Dedifferentiated amniotic fluid mesenchymal stem cell (primary cell): ENCODE results near the gene COL2A1.
A peak's percentile ranks its signal among the peaks of the same experiment; 100 is the strongest.

Experiments used
- DNase-seq: peaks from one replicate; pipeline ENCODE4 v3.0.0-alpha.2; 2016; ENCODE audit errors: extremely low spot score

Gene COL2A1

GRCh38 chr12:48012070-48012469, 7.8 kb upstream of the COL2A1 start:
- DNase-seq = no peak

GRCh38 chr12:48010366-48010970, 6.2 kb upstream of the COL2A1 start:
- DNase-seq = no peak

DNA sequence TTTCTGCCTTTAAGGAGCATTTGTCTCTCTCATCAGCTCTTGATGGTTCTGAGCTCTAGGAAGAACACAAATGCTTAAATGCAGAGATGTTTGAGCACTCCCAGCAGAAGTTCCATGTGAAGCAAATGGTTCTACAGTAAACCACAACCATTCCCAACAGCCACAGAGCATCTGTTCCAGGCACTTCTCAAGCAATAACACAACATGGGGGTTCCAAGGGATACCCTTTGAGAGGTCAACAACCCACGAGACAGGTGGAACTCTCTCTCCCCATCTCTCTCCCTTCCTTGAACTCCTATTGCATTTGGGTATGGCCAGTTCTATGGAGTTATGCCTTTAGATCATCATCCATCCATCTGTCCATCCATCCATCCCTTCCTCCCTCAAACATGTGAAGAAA, 5.2 kb upstream of the COL2A1 start:
- no peak for DNase-seq

GRCh38 chr12:48008950-48009349, 4.7 kb upstream of the COL2A1 start:
- no peak for DNase-seq

- no peak for DNase-seq
These were observed 4.1 kb upstream of the COL2A1 start for GRCh38 chr12:48008349-48008748.

- DNase-seq = no peak
These were observed 2.9 kb upstream of the COL2A1 start for GRCh38 chr12:48007206-48007605.

- no peak for DNase-seq
These were observed 1.4 kb upstream of the COL2A1 start for GRCh38 chr12:48005750-48006021.

DNA sequence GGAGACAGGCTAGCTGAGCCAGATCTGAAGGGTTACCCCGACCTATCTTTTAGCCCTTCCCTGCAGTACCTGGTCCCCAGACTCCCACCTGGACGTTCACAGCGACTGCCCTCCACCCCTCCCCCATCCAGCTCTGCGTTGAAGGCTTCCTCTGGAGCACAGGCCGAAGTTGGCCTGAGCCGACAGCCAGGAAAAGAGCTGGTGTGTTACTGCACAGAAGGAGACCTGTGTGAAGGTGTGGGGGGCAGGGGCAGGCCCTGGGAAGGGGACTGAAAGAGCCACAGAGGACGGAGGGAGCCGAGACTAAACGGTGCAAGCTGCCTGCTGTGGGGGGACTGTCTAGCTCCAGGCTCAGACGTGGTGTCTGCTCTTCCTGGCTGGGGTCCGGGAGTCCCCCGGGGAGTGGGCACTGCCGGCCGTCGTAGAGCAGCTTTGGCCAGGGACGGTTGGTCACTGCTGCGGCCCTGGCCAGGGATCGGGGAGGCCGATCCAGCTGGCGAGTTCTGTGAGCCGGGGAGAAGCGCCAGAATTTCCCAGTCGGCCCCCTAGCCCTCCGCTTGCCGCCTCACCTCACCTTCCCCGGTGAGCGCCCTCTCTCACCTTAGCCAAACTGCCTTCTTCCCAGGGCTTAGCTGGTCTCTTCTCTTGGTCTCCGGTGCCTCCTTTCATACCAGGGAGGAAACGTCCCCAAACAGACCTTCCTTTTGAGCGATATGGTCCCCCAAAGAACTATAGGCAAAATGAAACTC, 899 bp upstream of the COL2A1 start:
- DNase-seq = no peak

- DNase-seq = no peak
These were observed 837 bp downstream of the COL2A1 start for GRCh38 chr12:48003226-48004052.

DNA sequence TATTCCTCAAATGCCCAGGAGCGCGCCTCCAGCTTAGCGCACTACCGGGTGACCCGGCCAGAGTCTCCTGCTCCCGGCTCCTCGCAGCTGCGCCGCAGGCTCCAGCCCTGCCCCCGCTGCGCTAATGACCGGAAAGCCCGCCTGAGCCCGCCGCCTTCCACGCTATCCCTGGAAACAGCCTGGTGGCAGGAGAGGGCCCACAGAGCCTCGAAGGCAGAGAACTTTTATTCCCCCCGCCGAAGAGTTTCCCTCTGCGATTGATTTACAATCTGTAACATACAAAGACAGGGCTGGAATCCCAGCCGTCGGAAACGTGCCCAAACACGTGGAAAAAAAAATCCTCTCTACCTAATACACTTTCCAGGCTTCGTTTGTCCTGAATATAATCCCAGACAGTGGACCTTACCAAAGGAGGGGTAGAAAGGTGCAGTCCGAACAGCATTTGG, 1.5 kb downstream of the COL2A1 start:
- peak; percentile 15 for DNase-seq

GRCh38 chr12:48002414-48002730, 1.9 kb downstream of the COL2A1 start:
- no peak for DNase-seq

DNA sequence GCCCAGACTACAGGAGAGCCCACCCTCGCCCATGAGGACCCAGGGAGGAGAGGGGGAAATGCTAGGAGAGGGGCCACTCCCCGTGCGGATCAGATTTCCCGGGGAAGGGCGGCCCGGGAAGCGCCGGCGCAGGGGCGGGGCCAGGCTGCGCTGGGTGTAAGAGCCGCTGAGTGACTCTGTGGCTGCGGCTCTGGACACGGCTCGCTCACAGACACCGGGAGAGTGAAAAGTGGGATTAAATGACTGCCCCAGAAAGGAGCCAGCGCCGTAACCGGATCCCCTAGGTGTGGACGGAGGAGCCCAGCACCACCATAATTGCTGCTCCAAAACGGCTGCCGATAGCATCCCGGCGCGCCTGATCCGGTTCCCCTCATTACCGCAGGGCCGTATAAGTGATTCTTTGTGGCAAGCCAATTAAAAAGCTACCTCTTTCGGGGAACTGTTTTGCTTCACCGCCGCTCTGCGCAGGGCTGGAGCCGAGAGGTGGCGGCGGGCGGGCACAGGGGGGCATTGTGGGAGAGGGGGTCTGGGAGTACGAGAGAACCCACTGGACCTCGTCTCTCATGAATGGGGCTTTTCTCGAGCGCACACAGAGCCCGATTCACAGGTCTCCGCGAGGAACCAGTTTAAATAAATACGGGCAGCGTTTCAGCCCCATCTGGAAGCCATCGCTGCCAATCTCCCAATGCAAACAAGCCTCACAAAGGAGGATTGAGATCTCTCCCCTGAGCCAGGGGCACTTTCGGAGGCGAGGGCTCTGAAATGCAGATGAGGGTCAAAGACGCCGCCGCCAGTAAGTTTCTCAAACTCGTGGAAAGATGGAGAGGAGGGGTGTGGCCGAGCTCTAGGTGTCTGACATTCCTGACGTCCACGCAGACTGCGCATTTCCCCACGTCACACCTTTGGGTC, 2.5 kb downstream of the COL2A1 start:
- DNase-seq = no peak

DNA sequence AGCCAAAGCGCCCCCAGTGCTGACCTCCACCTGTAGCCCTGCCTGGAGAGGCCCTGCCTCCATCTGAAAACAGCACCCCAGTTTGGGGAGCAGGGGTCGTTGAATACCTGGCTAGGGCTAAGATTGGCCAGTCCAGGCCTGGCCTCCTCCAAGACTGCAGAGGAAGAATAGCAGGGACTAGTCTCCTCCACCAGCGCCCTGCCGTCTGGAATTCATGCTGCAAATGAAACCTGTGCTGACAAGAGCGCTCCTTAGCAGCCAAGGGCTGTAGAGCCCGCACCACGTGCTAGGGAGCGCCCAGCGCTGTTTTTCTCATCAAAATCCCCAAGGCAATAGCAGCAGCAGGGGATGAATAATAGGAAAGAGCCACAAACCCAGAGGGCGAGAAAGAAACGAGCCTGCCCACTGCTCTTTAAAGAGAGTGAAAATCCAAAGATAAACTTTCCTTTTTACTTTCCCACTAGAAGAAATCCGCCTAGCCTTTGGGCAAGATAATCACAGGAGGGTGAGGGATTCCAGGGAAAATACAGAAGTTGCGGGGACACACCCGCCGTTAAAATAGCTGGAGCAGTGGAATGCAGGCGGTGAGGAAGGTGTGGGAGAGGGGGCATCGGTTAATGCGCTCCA, 3.3 kb downstream of the COL2A1 start:
- DNase-seq = no peak

DNA sequence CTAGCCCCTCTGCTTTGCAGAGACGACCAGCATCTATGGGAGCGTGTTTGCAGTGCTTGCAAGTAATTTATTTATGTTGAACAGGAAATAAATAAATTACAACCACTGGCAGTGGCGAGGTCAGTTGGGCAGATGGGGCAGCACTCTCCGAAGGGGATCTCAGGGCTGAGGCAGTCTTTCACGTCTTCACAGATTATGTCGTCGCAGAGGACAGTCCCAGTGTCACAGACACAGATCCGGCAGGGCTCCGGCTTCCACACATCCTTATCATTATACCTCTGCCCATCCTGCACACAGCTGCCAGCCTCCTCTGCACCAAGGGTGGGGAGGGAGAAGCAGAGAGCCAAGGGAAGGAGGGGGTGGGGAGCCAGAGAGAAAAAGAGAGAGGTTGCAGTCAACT, 4.5 kb downstream of the COL2A1 start:
- no peak for DNase-seq

- DNase-seq = no peak
These were observed 7.0 kb downstream of the COL2A1 start for GRCh38 chr12:47997321-47997720.

- DNase-seq = peak; percentile 51
These were observed 8.3 kb downstream of the COL2A1 start for GRCh38 chr12:47995981-47996401.

- no peak for DNase-seq
These were observed 10.8 kb downstream of the COL2A1 start for GRCh38 chr12:47993491-47993890.

DNA sequence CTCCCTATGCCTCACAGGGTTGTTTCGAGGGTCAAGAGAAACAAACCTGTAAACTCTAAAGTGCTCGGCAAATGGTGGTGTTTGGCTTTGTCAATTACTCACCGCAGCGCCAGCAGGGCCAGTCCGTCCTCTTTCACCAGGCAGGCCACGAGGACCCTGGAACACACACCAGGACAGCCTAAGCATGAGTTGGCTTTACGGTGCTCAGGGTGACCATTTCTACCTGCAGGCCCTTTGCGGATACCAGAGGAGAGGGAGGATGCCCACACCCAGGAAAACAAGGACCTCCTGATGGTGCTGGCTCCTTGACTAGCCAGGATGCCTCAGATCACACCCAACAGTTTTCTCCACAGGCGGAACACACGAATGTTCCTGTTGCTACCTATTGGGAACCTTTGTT, 11.5 kb downstream of the COL2A1 start:
- DNase-seq = no peak

DNA sequence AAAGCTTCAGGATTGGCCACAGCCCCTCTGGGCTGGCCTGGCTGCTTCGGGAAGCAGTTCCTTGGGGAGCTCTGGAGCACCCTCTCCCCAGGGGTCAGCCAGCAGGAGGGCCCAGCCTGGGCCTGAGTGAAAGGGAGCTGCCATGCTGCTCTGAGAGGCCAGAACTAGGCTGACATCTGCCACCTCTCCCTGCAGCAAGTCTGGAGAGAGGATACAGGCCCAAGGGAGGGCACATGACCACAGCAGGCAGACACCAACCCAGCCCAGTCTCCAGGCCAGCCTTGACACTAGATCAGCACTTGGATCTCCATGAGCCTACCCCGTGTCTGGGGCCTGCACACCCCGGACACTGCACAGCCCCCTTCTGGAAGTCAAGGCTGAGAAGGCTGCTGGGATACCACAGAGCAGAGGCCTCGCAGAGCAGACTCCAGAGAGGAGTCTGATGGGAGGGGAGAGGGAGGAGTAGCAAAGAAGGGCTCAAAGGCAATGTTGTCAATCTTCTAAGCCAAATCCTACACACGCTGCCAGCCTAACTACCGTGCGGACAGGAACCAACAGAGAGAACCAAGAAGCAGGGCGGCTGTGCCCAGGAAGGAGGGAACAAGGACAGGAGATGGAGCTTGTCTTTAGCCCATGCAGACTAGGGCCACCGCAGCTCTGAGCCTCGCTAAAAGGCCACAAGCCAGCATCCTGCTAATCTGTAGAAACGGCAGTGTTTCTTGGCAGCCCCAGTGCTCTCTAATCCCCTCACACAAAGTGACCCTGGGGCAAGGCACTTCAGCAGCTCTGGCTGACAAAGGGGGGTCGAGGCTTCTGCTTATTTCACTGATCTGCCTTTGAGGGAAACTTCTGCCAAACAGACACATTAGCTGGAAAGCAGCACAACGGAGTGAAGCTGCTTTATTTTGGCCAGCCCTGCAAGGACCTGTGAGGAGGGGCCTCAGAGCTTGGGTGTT, 12.9 kb downstream of the COL2A1 start:
- no peak for DNase-seq

DNA sequence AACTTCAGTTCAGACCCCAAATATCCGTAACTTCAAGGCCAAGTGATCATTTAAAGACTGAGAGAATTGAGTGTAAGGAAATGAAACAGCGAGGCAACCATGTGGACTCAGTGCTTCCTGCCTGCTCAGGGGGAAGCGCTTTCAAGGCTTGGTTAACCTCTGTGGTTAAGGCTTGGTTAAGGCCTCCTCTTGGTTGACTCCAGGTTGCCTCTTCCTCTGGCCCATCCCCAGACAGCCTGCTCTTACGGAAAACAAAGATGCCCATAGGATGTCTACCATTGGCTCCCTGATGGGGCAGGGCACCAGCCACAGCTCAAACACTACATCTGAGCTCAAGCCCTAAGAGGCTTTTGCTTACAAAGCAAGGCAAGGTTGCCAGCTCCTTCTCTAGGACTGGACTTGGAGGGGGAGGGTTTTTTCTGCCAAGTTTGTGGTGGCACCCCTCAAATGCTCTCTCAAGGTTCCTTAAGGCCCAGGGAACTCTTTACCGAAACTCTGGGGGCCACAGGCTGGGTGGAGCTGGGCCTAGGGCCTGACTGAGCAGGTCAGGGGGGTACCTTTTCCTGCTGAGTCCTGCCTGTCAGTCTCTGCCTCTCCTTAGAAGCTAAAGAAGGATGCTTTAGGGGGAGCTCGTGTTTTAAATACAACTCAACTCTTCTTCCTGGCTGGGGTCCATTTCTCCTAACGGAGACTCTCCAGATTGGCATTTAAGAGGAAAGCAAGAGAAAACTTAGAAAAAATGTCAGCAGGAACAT, 13.7 kb downstream of the COL2A1 start:
- no peak for DNase-seq
